Measurements from ENCODE around the gene ATXN7.

The ATXN7 gene, protein sequence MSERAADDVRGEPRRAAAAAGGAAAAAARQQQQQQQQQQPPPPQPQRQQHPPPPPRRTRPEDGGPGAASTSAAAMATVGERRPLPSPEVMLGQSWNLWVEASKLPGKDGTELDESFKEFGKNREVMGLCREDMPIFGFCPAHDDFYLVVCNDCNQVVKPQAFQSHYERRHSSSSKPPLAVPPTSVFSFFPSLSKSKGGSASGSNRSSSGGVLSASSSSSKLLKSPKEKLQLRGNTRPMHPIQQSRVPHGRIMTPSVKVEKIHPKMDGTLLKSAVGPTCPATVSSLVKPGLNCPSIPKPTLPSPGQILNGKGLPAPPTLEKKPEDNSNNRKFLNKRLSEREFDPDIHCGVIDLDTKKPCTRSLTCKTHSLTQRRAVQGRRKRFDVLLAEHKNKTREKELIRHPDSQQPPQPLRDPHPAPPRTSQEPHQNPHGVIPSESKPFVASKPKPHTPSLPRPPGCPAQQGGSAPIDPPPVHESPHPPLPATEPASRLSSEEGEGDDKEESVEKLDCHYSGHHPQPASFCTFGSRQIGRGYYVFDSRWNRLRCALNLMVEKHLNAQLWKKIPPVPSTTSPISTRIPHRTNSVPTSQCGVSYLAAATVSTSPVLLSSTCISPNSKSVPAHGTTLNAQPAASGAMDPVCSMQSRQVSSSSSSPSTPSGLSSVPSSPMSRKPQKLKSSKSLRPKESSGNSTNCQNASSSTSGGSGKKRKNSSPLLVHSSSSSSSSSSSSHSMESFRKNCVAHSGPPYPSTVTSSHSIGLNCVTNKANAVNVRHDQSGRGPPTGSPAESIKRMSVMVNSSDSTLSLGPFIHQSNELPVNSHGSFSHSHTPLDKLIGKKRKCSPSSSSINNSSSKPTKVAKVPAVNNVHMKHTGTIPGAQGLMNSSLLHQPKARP

DNA sequence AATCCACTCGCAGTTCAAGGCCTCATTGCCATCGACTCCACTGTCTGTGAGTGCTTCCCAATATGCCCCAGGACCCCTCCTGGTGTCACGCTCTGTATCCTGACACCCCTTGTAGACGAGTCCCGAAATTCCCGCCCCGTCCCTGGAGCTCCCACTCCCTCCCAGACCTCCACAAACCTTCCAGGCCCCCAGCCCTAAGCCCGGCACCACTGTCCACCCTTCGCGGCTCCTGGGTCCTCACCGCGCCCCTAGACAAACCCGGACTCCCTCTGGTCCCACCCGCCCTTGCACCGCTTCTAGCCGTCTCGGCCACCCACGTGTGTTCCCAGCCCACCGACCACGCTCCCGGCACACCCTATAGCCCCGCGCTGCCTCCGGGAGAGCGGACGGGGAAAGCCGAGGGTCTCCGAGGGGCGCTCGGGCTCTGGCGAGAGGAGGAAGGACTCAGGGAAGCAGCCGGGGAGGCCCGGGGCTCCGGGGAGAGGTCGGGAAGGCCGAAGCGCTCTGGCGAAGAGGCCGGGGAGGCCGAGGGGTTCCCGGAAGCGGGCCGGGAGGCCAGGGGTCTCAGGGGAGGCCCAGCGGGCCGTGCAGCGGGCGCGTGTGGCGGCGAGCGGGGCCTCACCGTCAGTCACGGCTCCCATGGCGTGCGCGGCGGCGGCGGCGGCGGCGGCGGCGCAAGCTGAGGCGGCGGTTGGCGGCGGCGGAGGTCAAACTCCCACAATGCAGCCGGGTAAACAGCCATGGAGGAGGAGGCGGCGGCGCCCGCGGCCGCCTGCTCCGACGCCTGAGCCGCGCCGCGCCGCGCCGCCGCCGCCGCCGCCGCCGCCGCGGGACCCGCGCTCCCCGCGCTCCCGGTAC is at the start of gene ATXN7, which contains the start of gene THOC7:
ATXN7 (plus strand) TSS at position 718 of the 858 bp plus-strand sequence. CDS start 48,732 bp downstream, outside the sequence.
THOC7 (minus strand) TSS at position 656 of the 858 bp plus-strand sequence; CDS start at position 641, 15 bp downstream.
- peak; percentile 63 to 72 for DNase-seq

DNA sequence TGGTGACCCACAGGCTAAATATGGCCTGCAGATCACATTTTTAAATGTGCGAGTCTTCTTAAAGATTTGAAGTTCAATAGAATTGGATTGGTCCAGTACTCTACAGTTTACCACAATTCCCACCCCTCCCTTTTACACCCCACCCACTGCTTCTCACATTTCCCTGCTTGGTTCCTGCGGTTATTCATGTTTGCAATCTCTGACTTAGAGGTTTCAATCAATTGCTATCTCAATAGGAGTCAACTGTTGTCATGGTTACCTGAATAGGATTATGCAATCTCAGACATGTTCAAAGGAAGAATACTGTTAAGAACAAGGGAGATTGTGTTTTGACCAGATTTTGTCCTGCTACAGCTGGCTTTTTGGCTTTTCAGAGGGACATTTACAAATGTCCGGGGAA is 49.4 kb upstream of the ATXN7 start:
- DNase-seq, result no peak

DNA sequence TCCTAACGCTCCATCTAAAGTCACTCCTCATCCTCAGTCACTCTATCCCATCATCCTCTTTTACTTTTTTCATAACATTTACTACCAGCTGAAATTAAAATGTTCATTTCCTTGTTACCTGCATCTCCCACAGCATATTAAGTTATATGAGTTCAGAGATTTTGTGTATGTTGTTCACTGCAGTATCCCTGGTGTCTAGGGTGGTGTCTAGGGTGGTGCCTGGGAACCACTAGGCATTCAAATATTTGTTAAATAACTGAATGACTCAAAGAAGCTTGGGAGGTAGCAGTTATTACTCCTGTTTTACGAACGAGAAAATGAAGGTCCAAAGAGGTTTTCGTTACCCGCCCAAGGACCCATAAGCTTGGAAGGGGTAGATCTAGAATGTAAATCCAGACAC is 46.4 kb upstream of the ATXN7 start:
- no peak for DNase-seq

DNA sequence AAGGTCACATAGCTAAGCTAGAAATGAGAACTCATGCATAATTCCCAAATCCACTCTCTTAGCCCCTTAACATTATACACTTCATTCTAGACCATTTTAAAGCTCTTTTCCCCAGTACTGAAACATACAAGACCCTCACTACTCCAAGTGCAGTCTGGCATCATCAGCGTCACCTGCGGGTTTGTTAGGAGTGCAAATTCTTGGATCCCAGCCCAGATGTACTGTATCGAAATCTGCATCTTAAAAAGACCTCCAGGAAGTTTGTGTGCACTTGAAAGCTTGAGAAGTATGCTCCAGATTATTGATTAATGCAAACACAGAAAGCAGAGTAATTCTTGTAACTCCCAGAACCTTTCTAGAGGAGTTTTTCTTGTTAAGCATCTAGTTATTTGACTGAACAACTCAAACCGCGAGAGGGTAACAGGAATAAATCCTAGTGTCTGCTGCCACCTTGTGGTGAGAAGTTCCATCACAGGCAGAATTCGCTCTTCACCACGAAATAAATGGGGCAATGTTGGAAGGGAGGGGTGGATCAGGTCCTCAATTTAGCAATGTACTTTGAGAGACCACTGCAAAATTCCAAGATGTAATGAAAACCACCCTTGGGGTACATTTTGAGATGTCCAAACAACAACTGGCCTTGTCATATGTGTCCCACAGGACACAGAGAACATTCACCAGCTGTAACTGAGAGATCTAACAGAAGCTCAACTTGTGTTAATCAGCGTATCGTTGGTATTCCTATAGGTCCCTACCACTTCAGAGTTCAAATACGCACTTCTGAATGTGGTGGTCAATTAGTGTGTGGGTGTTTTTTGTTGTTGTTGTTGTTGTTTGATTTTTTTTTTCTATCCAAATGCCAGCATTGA is 45.2 kb upstream of the ATXN7 start:
- DNase-seq, result peak; percentile 59 to 70

DNA sequence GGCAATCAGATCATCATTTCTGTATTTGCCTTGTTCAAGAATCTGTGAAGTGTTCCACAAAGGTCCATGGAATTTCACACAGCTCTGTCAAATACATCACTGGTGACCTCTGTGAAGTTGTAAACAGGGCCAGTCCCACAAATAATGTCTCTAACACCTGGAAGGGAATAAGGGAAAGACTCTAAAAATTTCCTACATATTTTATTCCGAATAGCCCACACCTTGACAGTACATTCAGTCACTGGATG is 44.6 kb upstream of the ATXN7 start, which contains the start of gene C3orf49:
C3orf49 (plus strand) TSS at position 149 of the 248 bp plus-strand sequence. CDS start 173 bp downstream, outside the sequence.
- no peak for DNase-seq

DNA sequence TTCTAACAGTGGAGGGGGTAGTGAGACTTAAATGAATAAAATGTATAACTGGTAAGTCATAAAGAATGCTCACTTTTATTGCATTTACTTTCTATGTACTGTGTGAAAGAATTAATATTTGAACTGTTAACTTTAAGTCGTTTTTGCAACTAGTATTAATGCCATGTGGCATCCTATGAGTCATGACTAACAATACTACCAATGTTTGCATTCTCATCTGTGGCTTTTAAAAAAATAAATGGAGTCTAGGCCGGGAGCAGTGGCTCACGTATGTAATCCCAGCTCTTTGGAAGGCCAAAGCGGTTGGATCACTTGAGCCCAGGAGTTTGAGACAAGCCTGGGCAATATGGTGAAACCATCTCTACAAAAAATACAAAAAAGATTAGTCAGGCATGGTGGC is 39.4 kb upstream of the ATXN7 start:
- no peak for DNase-seq

DNA sequence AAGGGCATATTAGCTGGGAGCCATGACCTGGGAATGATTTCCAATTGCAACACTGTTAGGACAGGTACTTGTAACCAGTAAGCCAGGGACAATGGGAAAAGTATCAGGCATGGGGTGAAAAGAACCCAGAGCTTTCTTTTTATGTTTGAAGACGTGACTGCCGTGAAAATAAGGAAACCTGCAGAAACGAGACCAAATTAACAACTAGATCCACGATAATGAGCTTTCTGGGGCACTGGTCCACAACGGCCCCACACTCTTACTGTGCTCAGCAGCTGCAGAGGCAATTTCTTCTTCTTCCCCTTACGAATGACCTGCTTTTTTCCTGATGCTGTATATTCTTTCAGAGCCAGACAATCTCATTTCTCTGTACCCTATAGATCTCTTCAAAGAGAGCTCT is 33.1 kb upstream of the ATXN7 start:
- no peak for DNase-seq

DNA sequence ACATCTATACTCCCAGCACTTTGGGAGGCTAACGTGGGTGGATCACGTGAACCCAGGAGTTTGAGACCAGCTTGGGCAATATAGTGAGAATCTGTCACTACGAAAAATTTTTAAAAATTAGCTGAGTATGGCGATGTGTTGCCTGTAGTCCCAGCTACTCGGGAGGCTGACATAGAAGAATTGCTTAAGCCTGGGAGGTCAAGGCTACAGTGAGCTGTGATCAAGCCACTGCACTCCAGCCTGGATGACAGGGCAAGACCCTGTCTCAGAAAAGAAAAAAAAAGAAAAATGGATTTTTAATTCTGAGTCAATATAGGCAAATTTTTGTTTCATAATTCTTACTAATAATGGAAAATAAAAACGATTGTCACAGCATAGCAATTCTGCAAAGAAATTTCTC is 31.3 kb upstream of the ATXN7 start:
- DNase-seq, result no peak

DNA sequence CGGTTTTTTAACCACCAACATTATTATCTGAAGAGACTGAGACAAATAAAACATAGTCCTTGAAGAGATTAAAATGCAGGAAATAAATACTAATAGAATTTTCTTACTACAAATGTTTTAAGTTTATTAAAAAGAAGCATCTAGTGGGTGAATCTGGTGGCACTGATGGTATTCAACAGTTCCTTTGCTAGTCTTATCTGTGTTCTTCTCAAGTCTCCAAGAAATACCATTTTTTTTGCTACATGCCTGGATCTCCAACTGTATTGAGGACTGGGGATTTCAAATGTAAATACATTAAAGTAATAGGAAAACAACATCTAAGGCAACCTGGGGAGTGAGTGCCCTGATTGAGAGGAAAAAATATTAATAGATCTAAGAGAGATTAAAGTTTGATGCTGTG is 22.0 kb upstream of the ATXN7 start:
- no peak for DNase-seq

DNA sequence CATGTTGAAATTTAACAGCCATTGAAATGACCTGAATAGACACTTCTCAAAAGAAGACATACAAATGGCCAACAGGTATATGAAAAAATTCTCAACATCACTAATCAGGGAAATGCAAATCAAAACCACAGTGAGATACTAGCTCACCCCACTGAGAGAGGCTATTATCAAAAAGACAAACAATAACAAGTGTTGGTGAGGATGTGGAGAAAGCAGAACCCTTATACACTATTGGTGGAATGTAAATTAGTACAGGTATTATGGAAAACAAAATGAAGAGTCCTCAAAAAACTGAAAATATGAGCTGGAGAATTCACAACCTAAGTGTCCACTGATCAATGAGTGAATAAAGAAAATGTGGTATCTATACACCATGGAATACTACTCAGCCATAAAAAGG is 21.5 kb upstream of the ATXN7 start:
- DNase-seq, result no peak

DNA sequence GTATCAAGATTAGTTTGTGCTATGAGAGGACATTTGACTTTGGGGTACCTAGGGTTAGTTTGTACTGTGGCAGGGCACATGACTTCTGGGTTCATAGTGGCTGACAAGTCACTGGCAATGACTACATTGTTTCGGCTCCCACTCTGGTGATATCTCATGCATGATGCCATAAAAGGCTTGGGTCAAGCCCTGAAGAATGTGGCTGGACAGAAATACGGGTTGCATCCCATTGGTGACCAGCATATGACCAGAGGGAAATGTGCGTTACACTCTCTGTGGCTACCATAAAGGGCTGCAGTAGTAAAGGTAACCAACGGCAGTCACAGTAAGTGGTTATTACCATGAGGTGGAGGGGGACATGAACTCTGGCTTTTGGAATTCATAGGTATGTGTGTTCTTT is 18.5 kb upstream of the ATXN7 start:
- DNase-seq, result no peak

DNA sequence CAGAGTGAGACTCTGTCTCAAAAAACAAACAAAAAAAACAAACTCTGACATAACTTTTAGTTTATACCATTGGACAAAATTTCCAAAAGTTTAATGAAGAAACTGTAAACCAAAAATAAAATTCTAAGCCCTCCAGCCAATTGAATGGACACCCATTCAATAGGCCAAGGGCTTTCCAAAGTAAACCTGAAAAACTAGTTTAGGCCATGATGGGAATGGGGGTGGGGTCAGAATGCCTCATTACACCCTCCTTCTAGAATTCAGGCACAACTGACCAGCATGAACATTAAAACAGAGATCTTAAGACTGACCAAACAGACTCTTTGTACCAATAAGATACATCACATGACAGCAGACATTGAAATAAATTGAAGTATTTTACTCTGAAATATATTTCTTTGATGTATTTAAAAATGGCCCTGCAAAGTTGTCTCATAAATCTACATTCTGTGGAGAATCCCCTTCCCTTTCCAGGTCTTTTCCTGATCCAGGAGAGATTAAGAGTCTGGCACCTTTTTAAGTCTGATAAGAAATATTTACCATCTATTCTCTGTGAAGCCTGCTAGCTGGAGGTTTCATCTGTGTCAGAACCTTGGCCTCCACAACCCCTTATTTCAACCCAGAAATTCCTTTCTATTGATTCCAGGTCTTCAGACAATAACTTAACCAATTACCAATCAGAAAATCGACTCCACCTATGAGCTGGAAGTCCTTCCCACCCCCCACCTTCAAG is 15.8 kb upstream of the ATXN7 start:
- no peak for DNase-seq

DNA sequence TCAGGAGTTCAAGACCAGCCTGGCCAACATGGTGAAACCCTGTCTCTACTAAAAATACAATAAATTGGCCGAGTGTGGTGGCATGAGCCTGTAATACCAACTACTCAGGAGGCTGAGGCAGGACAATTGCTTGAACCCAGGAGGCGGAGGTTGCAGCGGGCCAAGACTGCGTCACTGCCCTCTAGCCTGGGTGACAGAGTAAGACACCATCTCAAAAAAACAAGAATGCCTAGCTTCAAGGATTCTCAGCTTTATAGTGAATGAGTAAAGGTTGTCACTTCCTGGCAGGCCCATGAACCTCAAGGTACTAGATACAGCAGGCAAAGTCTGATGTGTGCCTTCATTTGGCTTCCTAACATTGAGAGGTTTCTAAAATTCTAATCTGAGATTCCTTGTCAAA is 14.5 kb upstream of the ATXN7 start:
- no peak for DNase-seq

DNA sequence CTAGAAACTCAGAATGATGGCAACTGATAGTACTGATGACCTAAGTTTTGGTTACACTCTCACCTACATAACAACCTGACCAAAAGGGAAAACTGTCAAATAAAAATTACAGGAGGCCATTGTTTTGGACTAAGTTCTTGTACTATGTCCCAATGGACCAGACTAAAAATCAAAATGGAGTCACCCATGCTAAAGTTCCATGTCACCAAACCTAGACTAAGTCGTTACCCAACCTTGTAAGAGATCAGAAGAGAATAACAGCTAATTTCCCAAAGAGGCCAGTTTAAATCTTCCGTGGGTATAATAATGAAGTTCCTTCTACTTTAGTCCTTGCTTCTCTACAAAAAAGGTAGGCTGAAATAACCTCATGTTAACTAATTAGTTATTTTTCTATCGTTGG is 12.4 kb upstream of the ATXN7 start:
- no peak for DNase-seq

DNA sequence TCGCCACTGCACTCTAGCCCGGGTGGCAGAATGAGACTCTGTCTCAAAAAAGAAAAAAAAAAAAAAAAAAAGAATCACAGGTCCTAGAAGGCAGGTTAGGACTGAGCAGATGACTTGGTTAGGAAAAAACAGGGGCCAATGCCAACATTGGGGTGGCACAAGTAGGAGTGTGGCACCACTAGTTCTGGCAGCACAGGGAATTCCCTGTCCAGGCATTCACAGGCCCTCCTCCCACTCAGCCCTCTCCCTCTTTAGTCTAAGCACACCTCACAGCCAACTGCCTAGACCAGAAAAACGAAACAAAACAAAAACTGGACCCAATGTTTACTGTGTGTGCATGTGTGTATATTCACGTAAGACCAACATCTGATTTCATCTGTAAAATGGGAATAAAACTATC is 10.6 kb upstream of the ATXN7 start:
- DNase-seq, result no peak

DNA sequence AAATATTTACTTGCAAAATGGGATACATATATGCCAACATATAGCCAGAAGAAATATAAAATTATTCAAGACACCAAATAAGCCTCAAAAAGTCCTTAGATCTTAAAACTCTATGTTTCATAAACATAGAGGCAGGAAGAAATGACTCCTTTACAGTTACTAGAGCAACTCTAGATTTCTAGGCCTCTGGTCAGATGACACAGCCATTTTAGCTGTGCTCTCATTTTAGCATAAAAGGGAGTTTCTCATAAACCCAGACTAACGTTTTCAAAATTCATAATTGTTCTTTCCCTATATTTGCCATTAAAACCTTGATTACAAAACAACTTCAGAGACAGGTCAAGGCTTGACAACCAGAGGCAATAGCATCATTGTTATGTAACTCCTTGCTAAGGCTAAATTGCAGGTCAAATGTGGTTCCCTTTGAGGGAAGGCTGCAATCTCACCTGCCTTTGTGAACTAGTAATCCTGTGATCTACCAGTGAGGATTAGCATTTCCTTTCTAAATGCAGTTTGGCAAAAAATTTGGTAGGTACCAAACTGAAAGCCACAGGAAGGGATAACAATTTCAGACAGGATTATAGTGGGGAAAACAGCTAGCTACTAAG is 8.2 kb upstream of the ATXN7 start:
- no peak for DNase-seq

DNA sequence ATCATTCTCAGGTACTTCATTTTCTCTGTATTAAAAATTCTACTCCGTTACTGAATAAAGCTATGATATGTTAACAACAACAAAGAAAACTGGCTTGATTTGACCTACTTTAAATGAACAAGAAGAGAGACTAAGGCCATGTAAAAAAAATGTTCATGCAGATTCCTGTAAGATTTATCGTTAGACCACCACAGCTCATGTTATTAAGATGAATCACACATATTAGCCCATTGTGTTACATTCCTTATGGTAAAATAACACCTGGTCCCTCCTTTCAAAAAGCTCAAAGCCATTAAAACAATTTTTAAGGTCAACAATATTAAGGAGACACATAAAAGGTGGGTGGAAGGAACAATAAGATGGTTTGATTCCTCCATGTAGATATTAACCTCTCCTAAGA is 6.4 kb upstream of the ATXN7 start:
- DNase-seq, result no peak

DNA sequence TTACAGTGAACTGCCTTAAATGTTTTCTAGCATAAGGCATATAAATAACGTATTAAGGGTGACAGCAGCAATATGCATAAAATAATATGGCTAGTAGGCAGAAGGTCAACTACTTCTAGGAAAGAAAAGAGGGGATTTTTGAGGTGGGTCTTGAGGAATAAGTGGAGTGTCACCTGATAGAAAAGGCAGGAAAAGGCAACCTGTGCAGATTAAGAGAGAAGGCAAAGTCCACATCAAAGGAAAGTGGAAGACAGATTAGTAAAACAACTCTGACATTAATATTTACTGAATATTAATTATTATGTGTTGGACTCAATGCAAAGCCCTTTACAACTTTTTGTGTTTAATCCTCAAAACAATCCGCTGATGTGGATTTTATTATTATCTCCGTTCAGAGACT is 2.9 kb upstream of the ATXN7 start:
- no peak for DNase-seq

DNA sequence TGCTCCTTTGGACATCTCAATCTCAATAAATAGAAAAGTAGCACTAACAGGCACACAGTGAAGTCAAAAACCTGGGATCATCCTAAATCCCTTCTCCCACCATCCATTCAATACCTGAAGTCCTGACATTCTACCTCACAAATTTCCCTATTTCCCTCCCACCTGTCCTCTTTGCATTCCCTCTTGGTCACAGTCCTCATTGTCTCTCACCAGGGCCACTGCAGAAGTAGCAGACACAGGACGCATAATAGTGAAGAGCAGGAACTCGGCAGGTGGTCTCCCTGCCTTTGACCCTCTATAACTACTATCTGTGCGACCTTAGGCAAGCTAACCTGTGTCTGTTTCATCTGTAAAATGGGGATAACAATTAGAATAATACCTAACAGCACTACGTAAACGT is 2.4 kb upstream of the ATXN7 start:
- no peak for DNase-seq

DNA sequence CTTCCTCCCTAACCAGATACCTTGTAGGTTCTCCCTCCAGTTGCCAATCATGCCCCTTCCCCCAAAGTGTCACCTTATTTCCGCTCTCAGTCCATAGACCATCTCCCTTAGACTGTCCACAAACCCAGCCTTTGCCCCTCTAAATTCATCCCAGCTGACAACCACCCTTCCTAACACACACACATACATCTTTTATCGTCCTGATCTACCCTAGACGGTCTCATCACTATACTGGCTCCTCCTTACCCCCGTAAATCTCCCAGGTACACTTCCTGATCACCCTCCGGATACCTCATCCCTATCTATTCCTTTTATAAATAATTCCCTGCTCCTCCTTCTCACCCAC is 890 bp upstream of the ATXN7 start:
- DNase-seq, result peak in 1 of 2 experiments; percentile 4

Measured in activated CD4-positive, alpha-beta T cell treated with anti-CD3 and anti-CD28 coated beads, Interleukin-2, amount 50 U/mL, for 48 hours (primary cell).